GM21447 (cell line): Measurements from ENCODE around the gene B3GALNT2.

Experiments
- ATAC-seq: cut with Tn5 transposase; IDR thresholded peaks from one replicate; pipeline ENCODE4 v1.9.1; 2021; ENCODE audit not compliant: unreplicated experiment

Gene B3GALNT2

DNA sequence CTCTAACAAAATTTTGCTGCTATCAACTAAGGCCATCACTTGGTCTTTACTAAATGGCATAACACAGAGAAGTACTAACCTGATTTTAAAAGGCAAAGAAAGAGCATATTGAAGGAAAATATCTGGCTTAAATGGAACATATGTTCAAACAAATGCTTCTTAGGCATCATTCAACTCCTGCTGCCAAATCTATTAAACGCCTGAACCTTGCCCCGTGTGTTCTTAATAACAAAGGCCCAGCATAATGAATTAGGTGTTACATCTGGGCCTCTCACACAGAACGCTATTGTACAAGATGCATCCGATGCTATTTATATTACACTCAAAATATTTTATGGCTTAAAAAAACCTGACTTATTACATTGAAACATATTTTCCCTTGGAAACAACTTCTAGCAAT, 48.4 kb downstream of the B3GALNT2 start:
- no peak for ATAC-seq

GRCh38 chr1:235455097-235455496, 49.2 kb downstream of the B3GALNT2 start:
- ATAC-seq: no peak

DNA sequence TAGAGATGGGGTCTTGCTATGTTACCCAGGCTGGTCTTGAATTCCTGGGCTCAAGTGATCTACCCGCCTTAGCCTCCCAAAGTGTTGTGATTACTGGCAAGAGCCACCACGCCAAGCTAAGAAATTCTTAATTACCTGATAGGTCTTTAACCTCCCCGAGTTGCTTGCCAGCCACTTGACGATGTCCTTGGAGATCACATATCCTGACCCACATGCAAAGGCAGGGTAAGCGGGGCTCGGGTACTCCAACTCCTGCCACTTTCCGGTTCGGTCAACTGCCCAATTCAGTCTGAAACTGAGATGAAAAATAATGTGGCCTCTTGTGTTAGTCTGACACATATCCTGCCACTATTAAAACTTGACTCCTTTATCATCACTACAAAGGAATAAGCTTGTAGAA, 50.2 kb downstream of the B3GALNT2 start:
- ATAC-seq: no peak

- ATAC-seq: no peak
Measured at GRCh38 chr1:235450886-235451483, 53.3 kb downstream of the B3GALNT2 start.

DNA sequence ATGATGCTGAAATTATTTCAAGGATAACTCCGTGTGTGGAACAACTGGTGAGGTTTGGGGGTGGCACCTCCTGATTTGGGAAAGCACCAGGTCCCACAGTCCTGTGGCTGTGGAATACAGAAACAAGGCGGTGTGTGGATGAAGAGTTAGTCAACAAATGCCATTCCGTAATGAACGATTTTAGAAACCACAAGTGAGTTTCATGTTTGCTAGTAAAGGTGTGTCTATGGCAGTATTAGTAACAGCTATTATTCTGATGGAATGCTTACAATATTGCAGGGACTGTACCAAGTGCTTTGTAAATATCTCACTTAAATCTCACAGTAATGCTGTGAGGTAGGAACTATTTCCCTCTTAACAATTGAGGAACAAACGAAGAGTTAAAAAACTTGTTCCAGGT, 53.8 kb downstream of the B3GALNT2 start:
- ATAC-seq: no peak

- ATAC-seq: no peak
Measured at GRCh38 chr1:235448616-235449015, 55.6 kb downstream of the B3GALNT2 start.

DNA sequence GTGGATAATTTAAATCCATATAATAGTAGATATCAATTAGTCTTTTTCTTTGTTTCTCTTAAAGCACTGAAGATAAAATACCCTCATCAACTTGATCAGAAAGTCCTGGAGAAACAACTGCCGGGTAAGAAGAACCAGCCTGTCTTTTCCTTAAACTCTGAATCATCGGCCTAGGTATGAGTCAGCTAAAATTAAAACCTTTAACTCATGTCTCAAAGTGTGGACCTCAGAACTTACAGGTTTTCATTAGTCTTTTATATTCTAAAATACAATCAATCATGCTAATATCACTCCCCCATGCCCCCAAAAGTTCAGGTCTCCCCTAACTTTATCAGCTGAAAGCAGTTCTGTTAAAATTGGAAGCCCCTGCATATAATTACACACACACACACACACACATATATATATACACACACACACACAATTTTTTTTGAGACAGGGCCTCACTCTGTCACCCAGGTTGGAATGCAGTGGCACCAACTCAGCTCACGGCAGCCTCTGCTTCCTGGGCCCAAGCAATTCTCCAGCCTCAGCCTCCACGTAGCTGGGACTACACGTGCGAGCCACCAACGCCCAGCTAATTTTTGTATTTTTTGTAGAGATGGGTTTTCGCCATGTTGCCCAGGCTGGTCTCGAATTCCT, 61.3 kb downstream of the B3GALNT2 start:
- no peak for ATAC-seq

GRCh38 chr1:235441159-235441685, 63.0 kb downstream of the B3GALNT2 start:
- ATAC-seq: no peak

GRCh38 chr1:235434001-235434400, 70.3 kb downstream of the B3GALNT2 start:
- no peak for ATAC-seq

DNA sequence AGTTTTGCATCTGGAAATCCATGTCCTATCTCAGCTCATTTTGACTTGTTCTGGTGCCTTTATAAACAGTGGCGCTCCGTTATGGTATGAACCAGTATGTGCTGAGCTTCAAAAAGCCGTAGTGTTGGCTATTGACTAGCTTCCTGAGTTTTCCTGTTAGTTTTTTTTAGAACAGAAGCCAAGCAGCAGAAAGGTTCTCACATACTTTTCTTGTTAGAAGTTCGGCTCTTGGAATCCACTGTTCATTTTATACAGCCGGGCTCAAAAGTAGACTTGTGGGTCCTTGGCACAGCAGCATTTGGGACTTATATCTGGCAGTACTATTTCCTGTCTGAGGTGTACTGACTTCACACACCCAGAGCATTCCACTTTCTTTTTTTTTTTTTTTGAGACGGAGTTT, 73.3 kb downstream of the B3GALNT2 start:
- ATAC-seq: no peak

DNA sequence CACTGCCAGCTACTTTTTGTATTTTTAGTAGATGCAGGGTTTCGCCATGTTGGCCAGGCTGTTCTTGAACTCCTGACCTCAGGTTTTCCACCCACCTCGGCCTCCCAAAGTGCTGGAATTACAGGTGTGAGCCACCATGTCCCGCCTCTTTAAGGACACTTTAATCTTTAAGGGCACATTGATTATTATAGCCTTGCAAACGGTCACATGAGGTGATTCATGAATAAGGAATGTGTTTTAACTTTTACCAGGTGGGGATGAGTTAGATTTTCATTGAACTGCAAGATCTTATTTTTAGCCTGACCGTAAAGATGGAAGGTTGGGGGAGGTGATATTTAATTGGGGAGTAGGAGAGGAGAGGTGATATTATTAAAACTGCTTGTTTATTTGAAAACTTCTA, 75.1 kb downstream of the B3GALNT2 start:
- no peak for ATAC-seq

- ATAC-seq: no peak
Measured at GRCh38 chr1:235427447-235427846, 76.8 kb downstream of the B3GALNT2 start.

DNA sequence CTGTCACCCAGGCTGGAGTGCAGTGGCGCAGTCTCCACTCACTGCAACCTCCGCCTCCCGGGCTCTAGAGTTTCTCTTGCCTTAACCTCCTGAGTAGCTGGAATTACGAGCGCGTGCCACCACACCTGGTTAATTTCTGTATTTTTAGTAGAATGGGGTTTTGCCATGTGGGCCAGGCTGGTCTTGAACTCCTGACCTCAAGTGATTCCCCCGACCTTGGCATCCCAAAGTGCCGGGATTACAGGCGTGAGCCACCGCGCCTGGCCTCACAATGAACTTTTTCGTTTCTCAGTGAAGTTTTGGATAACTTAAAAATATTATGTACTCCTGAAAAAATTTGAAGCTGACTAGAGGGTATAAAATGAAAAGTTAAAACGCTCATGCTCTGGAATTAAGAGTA, 77.6 kb downstream of the B3GALNT2 start:
- no peak for ATAC-seq

DNA sequence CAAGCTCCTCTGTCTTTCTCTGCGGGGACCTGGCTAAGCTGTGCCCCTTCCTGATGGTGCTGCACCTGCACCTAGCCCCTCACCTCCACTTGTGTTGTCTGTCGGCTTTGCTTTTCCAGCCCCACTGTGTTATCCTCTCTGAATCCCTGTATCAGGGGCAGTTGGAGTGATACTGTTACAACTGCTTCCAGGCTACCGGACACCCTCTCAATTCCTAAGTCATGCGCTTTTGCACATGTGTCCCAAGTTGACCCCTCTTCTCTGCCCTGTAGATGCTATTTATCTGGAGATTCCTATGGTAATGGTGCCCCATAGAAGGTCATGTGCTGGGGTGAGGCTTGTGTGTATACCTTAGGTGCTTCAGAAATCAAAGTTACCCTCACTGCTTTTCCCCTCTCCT, 78.1 kb downstream of the B3GALNT2 start:
- ATAC-seq: no peak

GRCh38 chr1:235425357-235425756, 78.9 kb downstream of the B3GALNT2 start:
- no peak for ATAC-seq

- no peak for ATAC-seq
Measured at GRCh38 chr1:235424092-235424491, 80.2 kb downstream of the B3GALNT2 start.

- ATAC-seq: peak; percentile 82
Measured at GRCh38 chr1:235423214-235423652, 81.0 kb downstream of the B3GALNT2 start.

GRCh38 chr1:235421751-235422150, 82.5 kb downstream of the B3GALNT2 start:
- ATAC-seq: no peak

DNA sequence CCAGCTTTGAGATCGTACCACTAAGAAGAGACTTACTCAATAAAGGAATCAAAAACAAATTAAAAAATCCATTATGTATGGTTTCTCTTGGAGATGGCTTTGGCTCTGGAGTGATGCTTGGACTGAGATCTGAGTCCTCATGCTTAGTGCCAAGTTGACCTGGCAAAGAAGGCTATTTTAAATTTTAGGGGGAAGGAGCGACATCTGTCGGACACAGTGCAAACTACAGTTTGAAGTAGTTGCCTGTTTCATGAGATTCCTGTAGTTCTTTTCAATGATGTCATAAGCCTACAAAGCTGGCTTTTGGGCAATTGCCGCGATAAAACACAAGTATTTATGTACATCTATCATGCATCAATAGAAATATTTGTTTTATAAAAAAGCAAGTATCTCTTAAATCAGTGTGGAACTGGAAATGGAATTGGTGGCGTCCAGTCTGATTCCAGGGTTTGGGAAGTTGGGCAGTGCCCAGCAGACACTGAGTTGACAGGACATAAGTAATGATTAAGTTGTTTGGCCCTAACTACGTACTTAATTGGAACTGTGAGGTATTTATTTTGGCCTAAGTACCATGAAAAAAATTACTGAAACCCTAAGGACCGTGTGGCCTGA, 87.1 kb downstream of the B3GALNT2 start:
- no peak for ATAC-seq

DNA sequence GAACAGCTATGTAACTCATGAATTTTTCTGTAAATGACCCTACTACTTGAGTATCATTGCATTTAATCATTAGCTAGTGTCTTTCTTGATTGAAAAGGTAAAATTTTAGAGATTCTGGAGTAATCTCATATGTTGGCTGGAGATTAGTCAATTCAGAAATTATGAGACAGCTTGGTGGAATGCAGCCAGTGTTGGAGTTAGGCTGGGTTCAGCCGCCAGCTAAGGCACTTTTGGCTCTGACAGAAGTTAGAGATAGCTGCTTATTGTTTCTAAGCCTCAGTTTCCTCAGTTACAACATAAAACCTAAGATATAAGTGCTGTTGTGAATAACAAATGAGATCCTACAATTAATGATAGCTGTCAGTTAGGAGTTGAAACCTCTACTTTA, 87.6 kb downstream of the B3GALNT2 start:
- no peak for ATAC-seq

DNA sequence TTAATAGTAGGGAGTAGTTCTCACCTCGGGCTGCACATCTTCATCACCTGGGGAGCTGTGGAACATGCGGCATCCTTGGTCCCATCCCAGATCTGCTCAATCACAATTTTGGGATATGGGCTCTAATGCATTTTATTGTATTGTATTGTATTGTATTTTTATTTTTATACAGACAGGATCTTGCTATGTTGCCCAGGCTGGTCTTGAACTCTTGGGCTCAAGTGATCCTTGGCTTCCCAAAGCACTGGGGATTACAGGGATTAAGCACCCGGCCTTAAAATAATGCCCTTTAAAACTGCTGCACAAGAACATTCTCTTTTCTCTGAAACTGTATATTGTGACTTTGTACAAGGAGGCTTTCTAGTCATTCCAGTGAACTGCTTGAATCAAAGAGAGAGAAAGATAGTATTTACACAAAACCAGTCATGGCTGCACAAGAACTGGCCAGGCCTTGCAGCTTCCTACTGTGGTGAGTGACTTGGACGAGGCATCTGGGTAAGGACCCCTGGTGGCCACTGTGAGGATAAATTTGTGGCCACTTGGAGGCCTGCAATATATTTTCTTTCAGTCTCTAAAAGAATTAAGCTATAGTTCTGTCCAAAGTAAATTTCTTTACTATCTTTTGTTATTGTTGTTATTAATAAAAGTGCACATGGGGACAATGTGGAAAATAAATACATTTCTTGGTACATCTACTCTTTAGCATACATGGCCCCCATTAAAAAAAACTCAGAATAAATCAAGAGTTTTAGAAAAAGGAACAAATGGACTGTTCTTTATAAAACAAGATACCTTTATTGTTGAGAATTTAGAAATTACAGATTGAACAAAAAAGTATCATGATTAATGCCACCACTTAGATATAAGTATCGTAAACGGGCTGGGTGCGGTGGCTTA, 89.0 kb downstream of the B3GALNT2 start:
- ATAC-seq: peak; percentile 66
